OCI-LY7 (cell line): Measurements from ENCODE around the gene DPPA4.

ENCODE experiments used
- CTCF ChIP-seq: fragments of 200-600 bp; sonication (generic); conservative IDR thresholded peaks from 2 replicates; pipeline ENCODE4 v1.5.1; 2014; ENCODE audit warnings: mild to moderate bottlenecking, antibody characterized with exemption, low read length, moderate library complexity, mixed read lengths
- EZH2phosphoT487 ChIP-seq: fragments of 200-600 bp; sonication (generic); IDR thresholded peaks from 2 replicates; pipeline ENCODE4 v1.6.1; 2018; ENCODE audit warnings: low read depth, borderline replicate concordance, mild to moderate bottlenecking, mixed run types, antibody characterized with exemption, low read length, moderate library complexity, mixed read lengths

- TF ChIP-seq CTCF (no peak), EZH2phosphoT487 (no peak)
These were observed 19.3 kb upstream of the DPPA4 start for GRCh38 chr3:109356442-109357155.
